Measurements from ENCODE around the gene RAB8B.

The RAB8B gene

DNA sequence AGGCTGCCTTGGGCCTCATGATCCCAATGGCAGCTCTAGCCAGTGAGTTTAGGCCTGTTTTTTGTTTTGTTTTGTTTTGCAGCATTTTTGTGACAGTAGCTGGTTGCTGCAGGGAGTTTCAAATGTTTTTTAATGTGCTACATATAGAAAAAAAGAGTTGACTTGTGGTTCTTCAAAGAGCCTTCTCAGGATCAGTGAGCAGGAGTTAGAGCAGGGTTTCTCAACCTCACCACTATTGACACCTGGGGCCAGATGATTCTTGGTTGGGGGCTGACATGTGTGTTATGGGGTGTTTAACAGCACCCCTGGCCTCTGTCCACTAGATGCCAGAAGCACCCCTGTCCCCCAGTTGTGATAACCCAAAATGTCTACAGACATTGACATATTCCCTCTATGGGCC is 105.9 kb downstream of the RAB8B start:
- no peak for DNase-seq (ENCODE audit: low read depth in 2 of 2)
- H3K4me3 ChIP-seq (replicated peaks in 1 of 2; ENCODE audit: low read depth in 2 of 2, low read length in 2 of 2): no peak overlapping the region
- TF ChIP-seq, protein P1, sequence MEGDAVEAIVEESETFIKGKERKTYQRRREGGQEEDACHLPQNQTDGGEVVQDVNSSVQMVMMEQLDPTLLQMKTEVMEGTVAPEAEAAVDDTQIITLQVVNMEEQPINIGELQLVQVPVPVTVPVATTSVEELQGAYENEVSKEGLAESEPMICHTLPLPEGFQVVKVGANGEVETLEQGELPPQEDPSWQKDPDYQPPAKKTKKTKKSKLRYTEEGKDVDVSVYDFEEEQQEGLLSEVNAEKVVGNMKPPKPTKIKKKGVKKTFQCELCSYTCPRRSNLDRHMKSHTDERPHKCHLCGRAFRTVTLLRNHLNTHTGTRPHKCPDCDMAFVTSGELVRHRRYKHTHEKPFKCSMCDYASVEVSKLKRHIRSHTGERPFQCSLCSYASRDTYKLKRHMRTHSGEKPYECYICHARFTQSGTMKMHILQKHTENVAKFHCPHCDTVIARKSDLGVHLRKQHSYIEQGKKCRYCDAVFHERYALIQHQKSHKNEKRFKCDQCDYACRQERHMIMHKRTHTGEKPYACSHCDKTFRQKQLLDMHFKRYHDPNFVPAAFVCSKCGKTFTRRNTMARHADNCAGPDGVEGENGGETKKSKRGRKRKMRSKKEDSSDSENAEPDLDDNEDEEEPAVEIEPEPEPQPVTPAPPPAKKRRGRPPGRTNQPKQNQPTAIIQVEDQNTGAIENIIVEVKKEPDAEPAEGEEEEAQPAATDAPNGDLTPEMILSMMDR (IDR thresholded peaks at IDR 0.05; ENCODE audit: low read depth, low read length): no peak

DNA sequence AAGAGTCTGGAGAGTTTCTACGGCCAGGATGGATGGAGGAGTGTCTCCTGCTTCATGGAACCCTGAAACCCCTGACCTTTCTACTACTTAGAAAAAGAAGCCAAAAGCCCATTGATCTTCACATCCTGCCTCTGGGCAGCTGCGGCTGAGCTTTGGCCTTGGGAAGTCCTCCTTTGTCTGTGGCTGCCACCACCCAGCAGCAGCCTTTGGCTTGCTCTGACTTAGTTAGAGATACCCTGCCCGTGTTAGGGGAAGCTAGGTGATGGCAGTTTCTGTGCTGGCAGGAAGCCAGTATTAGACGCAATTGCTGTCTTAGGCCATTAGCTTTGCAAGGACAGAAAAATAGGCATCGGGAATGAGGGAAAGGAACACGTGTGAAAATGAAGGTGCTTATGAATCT is 106.8 kb downstream of the RAB8B start:
- no peak for DNase-seq (ENCODE audit: low read depth in 2 of 2)
- TF ChIP-seq, protein P1 (IDR thresholded peaks at IDR 0.05; ENCODE audit: low read depth, low read length): no peak
- no peak overlapping the region for H3K4me3 ChIP-seq (replicated peaks in 1 of 2; ENCODE audit: low read depth in 2 of 2, low read length in 2 of 2)

- TF ChIP-seq, protein P1 (IDR thresholded peaks at IDR 0.05; ENCODE audit: low read depth, low read length): no peak
- H3K4me3 ChIP-seq (replicated peaks in 1 of 2; ENCODE audit: low read depth in 2 of 2, low read length in 2 of 2): no peak overlapping the region
Measured at GRCh38 chr15:63299943-63300575, 110.7 kb downstream of the RAB8B start.

DNA sequence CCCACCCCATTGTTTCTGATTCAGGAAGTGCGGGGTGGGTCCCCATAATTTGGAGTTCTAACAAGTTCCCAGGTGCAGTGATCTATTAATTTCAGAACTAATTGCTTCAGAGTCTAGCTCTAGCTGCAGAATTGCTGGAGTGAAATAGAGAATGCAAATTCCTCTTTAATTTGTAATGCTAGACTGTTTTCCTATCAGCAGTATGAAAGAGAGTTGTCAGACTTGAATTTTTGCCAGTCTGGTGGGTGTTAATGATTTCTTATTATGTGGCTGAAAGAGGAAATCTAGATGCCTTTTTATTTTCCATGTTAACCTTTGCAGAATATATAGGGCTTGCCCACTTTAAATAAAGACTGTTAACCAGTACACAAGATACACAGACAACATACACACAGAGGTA is 111.7 kb downstream of the RAB8B start:
- H3K4me3 ChIP-seq (replicated peaks in 1 of 2; ENCODE audit: low read depth in 2 of 2, low read length in 2 of 2): no peak overlapping the region
- TF ChIP-seq, protein P1 (IDR thresholded peaks at IDR 0.05; ENCODE audit: low read depth, low read length): no peak
- DNase-seq (ENCODE audit: low read depth in 2 of 2): no peak

More at GRCh38 chr15:63299943-63300575, 110.7 kb downstream of the RAB8B start:
- DNase-seq (ENCODE audit: low read depth in 2 of 2): no peak

DNA sequence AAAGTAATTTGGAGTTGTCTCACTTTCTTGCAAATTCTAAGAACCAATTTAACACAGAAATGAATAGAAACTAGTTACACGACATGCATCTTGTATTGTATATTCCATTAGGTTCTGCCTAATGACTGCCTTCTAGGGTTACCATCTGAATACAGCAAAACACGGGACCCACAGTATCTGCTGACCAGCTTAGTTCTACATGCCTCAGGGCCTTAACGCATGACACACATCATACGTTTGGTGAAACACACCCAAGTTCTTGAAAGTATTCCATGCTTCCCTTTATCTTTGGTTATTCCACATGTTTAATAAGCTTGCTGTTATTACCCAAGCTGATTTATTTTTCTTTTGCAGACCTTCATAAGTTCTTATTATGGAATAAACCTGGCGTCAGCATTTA is 115.9 kb downstream of the RAB8B start:
- no peak for DNase-seq (ENCODE audit: low read depth in 2 of 2)
- TF ChIP-seq, protein P1 (IDR thresholded peaks at IDR 0.05; ENCODE audit: low read depth, low read length): no peak
- H3K4me3 ChIP-seq (replicated peaks in 1 of 2; ENCODE audit: low read depth in 2 of 2, low read length in 2 of 2): no peak overlapping the region

GRCh38 chr15:63306492-63307073 is 117.2 kb downstream of the RAB8B start:
- no peak overlapping the region for H3K4me3 ChIP-seq (replicated peaks in 1 of 2; ENCODE audit: low read depth in 2 of 2, low read length in 2 of 2)
- TF ChIP-seq, protein P1 (IDR thresholded peaks at IDR 0.05; ENCODE audit: low read depth, low read length): no peak
- DNase-seq (ENCODE audit: low read depth in 2 of 2): no peak

Data from cardiac fibroblast (primary cell).